Measurements from ENCODE around the gene EIF2D.
"Not testable (repeated sequence)": the region's sequence is repeated elsewhere in the genome, so short reads cannot be mapped to it uniquely, and the experiment has no call there.

The EIF2D gene

GRCh38 chr1:206635080-206635977 is 23.1 kb upstream of the EIF2D start, which contains the start of gene DYRK3:
TSS of gene DYRK3 (plus strand) at chr1:206635536. CDS start at chr1:206635704, 168 bp downstream.
- peak; percentile 89 for DNase-seq

DNA sequence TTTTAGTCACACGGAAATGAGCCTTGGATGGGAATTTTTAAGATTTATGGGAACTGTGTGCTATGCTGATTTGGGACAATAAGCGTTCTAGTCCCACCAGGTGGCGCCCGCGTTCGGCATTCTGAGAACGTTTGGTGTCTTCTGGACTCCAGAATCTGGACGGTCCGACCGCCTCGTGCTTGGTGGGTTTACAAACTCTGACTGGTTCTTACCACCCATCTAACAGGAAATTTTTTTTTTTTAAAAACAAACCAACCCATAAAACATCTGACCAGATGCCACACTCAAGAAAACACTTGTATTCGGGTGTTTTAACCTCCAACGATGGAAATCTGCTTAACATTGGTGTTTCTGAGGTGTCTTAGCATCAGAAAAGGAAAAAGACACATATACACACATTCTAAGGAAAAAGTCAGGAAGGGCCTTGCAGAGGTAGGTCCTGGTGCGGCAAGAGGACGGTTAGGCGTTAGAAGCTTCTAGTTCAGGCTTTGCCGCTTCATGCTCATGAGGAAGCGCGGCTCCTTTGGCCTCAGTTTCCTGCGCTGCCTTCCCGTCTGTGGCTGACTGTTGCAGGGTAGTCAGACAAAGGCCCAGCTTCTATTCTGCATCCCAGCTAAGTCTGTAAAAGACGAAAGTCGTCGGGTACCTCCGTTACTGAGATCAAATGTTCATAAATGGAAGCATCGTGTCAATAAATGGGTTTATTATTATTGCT is 22.3 kb upstream of the EIF2D start:
- DNase-seq: peak; percentile 76

DNA sequence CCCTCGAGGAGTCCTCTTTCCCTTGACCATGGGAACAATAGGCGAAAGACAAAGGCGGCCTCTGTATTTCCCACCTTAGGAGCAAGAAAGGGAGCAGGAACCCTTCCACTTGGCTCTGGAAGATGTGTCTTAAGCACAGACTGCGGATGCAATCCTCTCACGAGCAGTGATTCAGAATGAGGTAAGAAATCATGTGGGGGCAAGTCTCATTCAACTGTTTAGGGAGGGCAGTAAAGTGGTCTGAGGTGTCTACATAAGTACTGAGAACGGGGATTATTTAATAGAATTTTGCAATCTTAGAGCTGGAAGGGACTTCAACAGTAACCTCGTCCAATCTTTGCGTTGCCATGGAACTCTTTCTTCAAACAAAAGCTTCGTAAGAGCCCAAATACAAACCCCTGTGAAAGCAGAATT is 21.4 kb upstream of the EIF2D start:
- no peak for DNase-seq

DNA sequence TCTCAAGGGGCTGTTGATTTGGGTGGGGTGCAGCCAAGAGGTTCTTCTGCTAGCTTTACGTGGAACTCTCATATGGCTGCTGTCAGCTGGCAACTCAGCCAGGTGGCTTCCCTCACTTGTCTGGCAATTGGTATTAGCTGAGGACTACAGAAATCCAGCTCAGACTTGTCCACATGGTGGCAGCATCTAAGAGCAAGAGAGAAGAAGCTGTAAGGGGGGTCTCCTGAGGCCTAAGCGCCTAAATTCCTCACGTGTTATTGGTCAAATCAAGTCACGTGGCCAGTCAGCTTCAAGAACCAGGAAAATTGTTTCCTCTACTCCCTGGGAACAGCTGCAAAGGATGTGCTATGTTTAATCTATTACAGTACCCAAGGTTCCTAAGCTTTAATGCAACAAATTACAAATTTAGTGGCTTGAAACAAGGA is 18.8 kb upstream of the EIF2D start:
- DNase-seq: no peak

- DNase-seq: no peak
These were observed 16.7 kb upstream of the EIF2D start for GRCh38 chr1:206628916-206629315.

DNA sequence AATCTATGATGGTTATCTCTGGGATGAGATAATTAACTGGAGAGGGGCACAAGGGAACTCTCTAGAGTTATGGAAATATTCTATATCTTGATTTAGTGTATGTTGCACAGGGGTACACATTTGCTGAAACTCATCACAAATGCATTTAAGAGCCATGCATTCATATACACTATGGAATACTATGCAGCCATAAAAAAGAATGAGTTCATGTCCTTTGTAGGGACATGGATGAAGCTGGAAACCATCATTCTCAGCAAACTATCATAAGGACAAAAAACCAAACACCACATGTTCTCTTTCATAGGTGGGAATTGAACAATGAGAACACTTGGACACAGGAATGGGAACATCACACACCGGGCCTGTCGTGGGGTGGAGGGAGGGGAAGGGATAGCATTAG is 14.1 kb upstream of the EIF2D start:
- not testable (repeated sequence) for DNase-seq

DNA sequence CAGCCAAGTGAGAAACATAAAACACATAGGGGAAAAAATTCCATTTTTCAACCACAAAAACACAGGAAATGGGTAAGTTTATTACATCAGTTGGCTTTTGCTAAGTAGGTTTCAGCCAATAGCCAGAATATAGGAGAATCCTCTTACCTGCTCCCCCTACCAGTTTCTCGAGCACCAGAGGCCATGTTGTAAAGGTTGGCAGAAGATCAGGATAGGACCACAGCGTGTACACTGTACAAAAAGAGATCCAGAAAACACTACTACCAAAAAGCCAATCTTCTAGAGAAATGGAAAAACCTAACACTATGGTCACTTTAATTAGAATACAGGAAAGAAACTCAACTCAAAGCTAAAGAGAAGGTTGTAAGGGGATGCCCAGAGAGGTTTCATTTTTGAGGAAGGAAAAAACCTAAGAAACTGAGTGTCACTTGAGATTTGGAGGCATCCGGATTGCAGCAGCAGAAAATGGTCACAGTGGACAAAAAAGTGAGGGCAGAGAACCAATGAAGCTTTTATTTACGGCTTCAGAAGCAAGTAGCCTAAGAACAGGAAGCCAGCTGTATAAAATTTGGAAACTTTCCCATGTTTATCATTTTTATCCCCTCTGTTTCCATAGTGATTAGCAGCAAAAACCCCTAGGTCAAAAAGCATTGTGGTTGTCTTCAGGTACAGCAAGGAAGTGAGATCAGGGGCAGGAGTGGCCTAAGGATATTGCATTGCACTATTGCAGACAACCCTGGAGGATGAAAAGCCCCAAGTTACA is 2.9 kb downstream of the EIF2D start:
- no peak for DNase-seq

DNA sequence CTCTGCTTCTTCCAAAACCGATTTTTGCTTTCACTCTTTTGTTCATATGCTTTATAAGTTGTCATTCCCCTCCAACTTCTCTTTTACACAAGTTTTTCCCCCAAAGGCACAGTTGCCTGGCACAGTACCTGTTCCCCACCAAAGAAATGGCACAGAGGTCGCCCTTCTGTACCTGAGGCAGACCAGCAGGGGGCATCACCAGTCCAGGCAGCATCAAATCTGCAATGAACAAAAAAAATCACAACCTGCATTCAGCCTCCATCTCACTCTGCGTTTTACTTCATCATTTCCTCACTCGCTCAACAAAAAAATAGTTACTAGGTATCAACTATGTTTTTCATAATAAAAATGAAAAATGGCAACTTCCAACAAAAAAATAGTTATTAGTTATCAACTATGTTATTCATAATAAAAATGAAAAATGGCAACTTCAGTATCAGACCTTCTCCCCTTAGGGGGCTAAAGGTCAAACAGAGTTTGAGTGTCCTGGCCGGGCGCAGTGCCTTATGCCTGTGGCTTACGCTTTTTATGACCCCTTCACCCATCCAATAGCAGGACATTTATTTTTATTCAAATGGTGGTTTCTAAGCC is 4.1 kb downstream of the EIF2D start:
- peak; percentile 47 for DNase-seq

GRCh38 chr1:206606867-206607266 is 5.4 kb downstream of the EIF2D start:
- DNase-seq: no peak

DNA sequence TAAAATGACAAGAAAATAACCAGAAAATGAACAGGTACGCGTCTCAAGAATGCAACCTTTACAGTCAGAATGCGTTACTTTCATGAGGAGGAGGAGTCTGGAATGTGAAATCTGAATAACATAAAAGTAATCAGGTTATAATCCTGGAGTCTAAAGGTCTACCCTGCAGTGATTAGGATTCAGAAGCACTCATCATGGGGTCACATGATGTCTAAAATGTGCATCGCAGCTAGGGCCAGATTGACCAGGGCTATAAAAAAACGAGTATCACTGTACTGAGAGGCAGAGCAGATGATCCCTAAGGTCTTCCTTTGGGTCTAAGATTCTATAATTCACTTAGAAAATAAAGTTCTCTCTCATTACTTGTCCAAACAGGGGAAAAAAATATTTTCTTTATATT is 7.4 kb downstream of the EIF2D start:
- no peak for DNase-seq

DNA sequence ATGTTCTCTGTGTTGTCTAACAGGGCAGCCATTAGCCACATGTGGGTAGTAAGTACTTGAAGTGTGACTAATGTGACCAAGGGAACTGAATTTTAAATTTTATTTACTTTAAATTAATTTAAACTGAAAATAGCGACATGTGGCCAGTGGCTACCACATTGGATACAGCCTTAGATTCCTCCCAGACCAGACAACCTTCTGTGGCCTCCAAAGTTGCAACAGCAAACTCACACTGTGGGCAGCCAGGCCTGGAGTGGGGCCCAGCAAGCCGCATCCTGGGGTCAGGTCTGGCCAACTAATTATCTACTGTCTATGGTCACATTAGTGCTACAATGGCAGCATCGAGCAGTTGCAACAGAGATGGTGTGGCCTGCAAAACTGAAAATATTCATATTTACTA is 11.7 kb downstream of the EIF2D start:
- no peak for DNase-seq

DNA sequence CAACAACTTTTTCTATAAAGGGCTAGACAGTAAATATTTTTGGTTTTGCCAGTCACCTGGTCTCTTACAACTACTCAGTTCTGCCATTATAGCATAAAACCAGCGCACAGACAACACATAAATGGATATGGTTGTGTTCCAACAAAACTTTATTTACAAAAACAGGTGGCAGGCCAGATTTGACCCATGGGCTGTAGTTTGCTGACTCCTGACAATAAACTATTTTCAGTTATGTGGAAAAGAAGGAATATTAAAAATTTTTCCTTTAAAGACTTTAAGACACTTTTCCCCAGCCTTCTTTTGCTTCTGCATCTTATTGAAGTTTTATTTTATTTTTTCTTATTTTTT is 16.0 kb downstream of the EIF2D start:
- DNase-seq: no peak

GRCh38 chr1:206595581-206596318 is 16.5 kb downstream of the EIF2D start:
- no peak for DNase-seq

DNA sequence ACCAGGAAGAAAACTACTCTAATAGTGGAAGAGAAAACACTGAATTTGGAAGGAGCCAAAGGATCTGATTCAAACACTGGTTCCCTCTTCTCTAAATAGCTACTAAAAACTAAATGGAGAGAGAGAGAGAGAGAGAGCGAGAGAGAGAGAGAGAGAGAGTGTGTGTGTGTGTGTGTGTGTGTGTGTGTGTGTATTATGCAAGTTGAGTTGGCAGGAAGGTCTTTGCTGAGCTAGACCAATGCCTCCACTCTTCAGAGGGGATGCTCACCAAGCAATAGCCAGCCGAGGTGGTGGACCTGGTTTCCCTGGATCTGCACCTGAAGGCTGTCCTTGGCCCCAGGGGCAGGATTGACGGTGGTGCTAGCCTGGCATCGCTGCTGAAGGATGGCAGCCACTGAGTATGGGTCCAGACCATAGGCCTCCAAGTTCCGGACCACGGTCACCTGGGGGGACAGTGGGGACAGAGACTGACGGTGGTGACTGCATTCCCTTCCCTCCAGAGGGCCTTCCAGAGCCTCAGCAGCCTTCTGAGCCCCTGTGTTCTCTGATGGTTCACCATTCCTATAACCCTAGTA is 18.8 kb downstream of the EIF2D start:
- DNase-seq: no peak

DNA sequence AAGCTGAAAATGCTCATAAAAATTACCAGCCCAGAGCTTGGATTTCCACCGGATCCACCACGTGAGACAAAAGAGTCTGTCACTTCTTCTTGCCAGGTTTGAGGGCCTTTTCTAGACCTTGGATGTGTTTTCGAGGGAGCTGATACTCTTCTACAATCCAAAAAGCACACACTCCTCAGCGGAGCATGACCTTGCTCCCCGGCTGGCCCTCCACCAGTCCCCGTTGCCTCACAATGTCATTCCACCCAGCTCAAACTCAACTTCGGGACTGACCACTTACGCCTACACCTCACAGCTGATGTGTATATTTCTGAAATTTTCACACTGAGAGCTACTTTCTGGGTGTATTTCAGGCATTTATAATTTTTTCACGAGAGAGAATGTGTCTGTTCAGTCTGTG is 20.6 kb downstream of the EIF2D start:
- no peak for DNase-seq

GRCh38 chr1:206591226-206591625 is 21.0 kb downstream of the EIF2D start:
- DNase-seq: no peak

GRCh38 chr1:206590025-206590758 is 22.1 kb downstream of the EIF2D start:
- DNase-seq: no peak

GRCh38 chr1:206589206-206589605 is 23.1 kb downstream of the EIF2D start:
- DNase-seq: no peak

DNA sequence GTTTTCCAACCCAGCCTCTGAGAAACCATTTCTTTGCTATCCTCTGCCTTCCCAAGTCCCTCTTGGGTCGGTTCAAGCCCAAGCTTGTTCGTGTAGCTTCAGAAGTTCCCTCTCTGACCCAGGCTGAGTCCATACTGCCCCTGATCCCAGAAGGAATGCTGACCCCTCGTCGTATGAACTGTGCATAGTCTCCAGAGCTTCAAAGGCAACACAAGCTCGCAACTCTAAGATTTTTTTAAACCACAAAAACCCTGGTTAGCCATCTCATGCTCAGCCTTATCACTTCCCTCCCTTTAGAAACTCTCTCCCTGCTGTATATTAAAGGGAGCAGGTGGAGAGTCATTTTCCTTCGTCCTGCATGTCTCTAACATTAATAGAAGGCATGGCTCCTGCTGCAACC is 23.8 kb downstream of the EIF2D start:
- DNase-seq: no peak

DNA sequence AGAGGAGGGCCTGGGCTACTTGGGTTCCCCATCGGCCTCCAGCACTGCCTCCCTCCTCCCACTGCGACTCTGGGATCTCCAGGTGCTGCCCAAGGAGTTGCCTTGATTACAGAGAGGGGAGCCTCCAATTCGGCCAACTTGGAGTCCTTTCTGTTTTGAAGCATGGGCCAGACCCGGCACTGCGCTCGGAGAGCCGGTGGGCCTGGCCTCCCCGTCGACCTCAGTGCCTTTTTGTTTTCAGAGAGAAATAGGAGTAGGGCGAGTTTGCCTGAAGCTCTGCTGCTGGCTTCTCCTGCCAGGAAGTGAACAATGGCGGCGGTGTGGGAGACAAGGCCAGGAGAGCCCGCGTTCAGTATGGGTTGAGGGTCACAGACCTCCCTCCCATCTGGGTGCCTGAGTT is 24.4 kb downstream of the EIF2D start:
- DNase-seq: no peak

All from T-helper 9 cell (primary cell).